Upper lobe of left lung (tissue), 6 donors: ENCODE measurements around the gene ACY1. TPM values are rescaled to one million over a fixed set of nuclear protein-coding genes. Genes with fewer than 3 reads are reported as not detected.
"Not testable (repeated sequence)": the region's sequence is repeated elsewhere in the genome, so short reads cannot be mapped to it uniquely, and the experiment has no call there.

Source experiments
- ATAC-seq, 2 donors: fragments of 200-7000 bp; cut with Tn5 transposase; one replicate each; pipeline ENCODE4 v1.9.1; 2022; ENCODE audit warnings: mild to moderate bottlenecking in 2 of 2, moderate library complexity in 2 of 2; ENCODE audit not compliant: low FRiP score in 2 of 2
- DNase-seq, 2 donors: peaks; one replicate each; pipeline ENCODE4 v3.0.0-alpha.2; 2019 to 2020
- H3K27ac ChIP-seq, 4 donors: fragments of 200-600 bp; sonication (generic); one replicate each; pipeline ENCODE4 v1.5.1; 2016 to 2019
- H3K27me3 ChIP-seq, 4 donors: fragments of 200-600 bp; sonication (generic); one replicate each; pipeline ENCODE4 v1.5.1; 2017 to 2019
- H3K36me3 ChIP-seq, 4 donors: fragments of 200-600 bp; sonication (generic); one replicate each; pipeline ENCODE4 v1.5.1; 2016 to 2019
- H3K4me1 ChIP-seq, 4 donors: fragments of 200-600 bp; sonication (generic); one replicate each; pipeline ENCODE4 v1.5.1; 2018 to 2019
- H3K4me3 ChIP-seq, 4 donors: fragments of 200-600 bp; sonication (generic); one replicate each; pipeline ENCODE4 v1.5.1; 2017 to 2019; ENCODE audit warnings: mild to moderate bottlenecking in 2 of 4, moderate library complexity in 1 of 4
- H3K9me3 ChIP-seq, 4 donors: fragments of 200-600 bp; sonication (generic); one replicate each; pipeline ENCODE4 v1.5.1; 2018 to 2019
- EP300 ChIP-seq, 4 donors: sonication (generic); formaldehyde crosslinking; IDR thresholded peaks; one replicate each; pipeline ENCODE4 v1.5.1; 2017; ENCODE audit warnings: antibody characterized with exemption in 4 of 4, control low read depth in 2 of 4
- POLR2A ChIP-seq, 4 donors: fragments of 450-650 bp; IDR thresholded peaks; one replicate each; pipeline ENCODE4 v1.5.1; 2016 to 2017; ENCODE audit warnings: antibody characterized with exemption in 4 of 4, mild to moderate bottlenecking in 2 of 4
- POLR2AphosphoS5 ChIP-seq, 2 donors: sonication (generic); formaldehyde crosslinking; IDR thresholded peaks; one replicate each; pipeline ENCODE4 v1.5.1; 2017; ENCODE audit warnings: antibody characterized with exemption in 2 of 2
- WGBS, 2 donors: methylation state at CpG; one replicate each; pipeline ENCODE4 v1.1.5; 2017 to 2018; 5-methylcytosine and 5-hydroxymethylcytosine counted together
- total RNA-seq, 6 donors: library from RNA; depleted of rRNA in 4 of 6; stranded (reverse); fragments of >200 nt in 4 of 6; gene quantifications; one replicate each; pipeline versions ENCODE4 v1.1.0 to v1.2.1, GENCODE V29; 2016 to 2021
- TF ChIP-seq, protein P1 (sequence below), 6 experiments: fragments of 450-650 bp in 4 of 6; fragments of 200-600 bp in 2 of 6; sonication (generic) in 2 of 6; IDR thresholded peaks; one replicate each; pipeline ENCODE4 v1.5.1; 2016 to 2019; ENCODE audit warnings: antibody characterized with exemption in 6 of 6
- donor health status: DM: no; HTN: no; CAD: no; lungs with moderate emphysema.
- donor health status: DM: no; HTN: yes; CAD: no; lungs with severe emphysema.

ACY1 gene
- total RNA-seq, 6 donors from 2014 or later: 17.4 to 65.0 (median 35.9) TPM

DNA sequence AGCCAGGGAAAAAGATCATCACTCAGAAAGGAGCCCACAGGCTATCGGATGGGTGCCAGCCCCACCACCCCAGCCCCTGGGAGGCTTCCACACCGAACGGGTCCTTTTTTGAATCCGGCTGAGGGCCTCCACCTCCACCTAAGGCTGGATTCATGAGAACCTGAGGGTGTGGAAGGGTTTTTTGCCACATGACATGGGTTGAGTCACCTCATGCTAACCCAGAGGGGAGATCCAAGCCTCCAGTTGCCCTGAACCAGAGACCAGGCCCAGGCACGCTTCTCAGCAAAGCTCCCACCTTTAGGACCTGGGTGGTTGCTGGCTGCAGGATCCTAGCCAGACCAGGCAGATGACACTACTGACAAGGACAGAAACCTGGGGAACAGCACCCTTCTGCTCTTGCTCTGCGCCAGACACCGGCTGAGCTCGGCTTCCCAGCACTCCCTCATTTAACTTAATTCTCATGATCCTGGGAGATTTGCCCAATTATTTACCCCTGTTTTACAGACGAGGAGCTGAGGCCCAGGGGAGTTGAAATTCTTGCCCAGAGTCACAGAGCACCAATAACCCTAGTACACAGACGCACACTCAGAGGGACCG, 47.5 kb downstream of the ACY1 start:
- no peak for TF ChIP-seq EP300 (IDR thresholded peaks at IDR 0.05)
- TF ChIP-seq POLR2AphosphoS5 (IDR thresholded peaks at IDR 0.05): no peak
- TF ChIP-seq, protein P1, sequence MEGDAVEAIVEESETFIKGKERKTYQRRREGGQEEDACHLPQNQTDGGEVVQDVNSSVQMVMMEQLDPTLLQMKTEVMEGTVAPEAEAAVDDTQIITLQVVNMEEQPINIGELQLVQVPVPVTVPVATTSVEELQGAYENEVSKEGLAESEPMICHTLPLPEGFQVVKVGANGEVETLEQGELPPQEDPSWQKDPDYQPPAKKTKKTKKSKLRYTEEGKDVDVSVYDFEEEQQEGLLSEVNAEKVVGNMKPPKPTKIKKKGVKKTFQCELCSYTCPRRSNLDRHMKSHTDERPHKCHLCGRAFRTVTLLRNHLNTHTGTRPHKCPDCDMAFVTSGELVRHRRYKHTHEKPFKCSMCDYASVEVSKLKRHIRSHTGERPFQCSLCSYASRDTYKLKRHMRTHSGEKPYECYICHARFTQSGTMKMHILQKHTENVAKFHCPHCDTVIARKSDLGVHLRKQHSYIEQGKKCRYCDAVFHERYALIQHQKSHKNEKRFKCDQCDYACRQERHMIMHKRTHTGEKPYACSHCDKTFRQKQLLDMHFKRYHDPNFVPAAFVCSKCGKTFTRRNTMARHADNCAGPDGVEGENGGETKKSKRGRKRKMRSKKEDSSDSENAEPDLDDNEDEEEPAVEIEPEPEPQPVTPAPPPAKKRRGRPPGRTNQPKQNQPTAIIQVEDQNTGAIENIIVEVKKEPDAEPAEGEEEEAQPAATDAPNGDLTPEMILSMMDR (IDR thresholded peaks at IDR 0.05): no peak
- TF ChIP-seq POLR2A (IDR thresholded peaks at IDR 0.05): no peak
- Histone ChIP-seq H3K4me3 (no peak overlapping the region), H3K36me3 (no peaks in the 10 kb centered on the region), H3K27me3 (no peaks in the 10 kb centered on the region), H3K4me1 (peaks cover 0 to 4% (median 2%) of the 10 kb centered on the region in 4 donors), H3K9me3 (no peaks in the 10 kb centered on the region), H3K27ac (no peak overlapping the region)
- ATAC-seq: no peak
- no peak for DNase-seq
- WGBS, 2 donors: 77 to 92% methylated on average over 6 to 11 of the region's 11 CpGs

DNA sequence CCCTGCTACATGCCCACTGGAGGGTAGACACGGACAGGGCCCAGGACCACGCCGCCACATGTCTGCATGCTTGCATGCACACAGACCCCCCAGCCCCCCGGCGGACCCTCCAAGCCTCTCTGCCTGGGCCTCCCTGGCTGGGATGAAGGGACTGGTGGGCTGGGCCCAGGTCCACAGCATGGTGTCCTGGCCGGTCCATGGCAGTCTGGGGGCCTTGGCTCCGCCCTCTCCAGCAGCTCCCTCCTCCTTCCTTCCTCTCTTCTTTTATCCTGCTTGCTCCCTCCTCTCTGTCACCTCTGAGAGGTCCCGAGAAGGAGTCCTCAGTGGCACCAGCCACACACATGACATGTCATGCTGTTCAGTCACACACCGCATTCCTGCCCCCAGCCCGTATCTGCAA, 48.6 kb downstream of the ACY1 start:
- ATAC-seq (no peak), DNase-seq (no peak)
- H3K4me1 ChIP-seq: no peaks in the 10 kb centered on the region
- no peak overlapping the region for H3K4me3 ChIP-seq
- no peak overlapping the region for H3K27ac ChIP-seq
- H3K9me3 ChIP-seq: no peaks in the 10 kb centered on the region
- no peaks in the 10 kb centered on the region for H3K27me3 ChIP-seq
- TF ChIP-seq, protein P1 (IDR thresholded peaks at IDR 0.05): no peak
- TF ChIP-seq POLR2AphosphoS5 (IDR thresholded peaks at IDR 0.05) (no peak), EP300 (IDR thresholded peaks at IDR 0.05) (no peak), POLR2A (IDR thresholded peaks at IDR 0.05) (no peak)
- WGBS, 2 donors: 89 to 91% methylated on average over 9 to 10 of the region's 10 CpGs
- H3K36me3 ChIP-seq: no peaks in the 10 kb centered on the region

DNA sequence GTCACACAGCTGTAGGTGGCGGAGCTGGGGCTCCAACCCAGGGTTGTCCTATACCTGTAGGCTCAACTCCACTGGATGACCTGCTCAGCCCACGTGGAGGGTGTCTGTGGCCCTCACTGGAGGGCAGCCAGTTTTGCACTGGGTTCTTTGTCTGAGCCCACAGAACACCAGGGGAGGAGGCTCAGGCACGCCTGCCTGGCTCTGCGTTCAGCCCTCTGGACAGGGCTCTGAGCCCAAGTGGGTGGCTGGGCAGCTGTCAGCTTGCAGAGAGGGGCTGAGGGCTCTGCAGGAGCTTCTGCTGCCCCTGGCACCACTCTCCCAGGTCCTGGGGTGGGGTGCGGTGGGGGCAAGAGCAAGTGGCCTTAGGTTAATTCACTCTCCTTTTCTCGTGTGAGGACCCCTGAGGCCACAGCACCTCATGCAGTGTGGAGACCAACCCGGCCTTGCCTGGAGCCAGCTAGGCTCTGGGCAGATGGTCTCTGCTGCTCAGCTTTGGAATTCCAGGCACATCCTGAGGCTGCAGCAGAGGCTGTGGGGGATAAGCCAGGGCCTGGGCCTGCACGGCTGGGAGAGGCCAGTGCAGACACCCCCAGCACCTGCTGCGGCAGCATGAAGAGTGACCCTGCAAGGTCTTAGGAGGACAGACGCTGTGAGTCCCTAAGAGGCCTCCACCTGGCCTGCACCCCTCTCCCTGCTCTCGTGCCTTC, 49.5 kb downstream of the ACY1 start:
- TF ChIP-seq, protein P1 (IDR thresholded peaks at IDR 0.05): no peak
- TF ChIP-seq EP300 (IDR thresholded peaks at IDR 0.05): no peak
- no peak for TF ChIP-seq POLR2A (IDR thresholded peaks at IDR 0.05)
- no peak for TF ChIP-seq POLR2AphosphoS5 (IDR thresholded peaks at IDR 0.05)
- Histone ChIP-seq H3K27ac (no peak overlapping the region), H3K36me3 (no peaks in the 10 kb centered on the region), H3K27me3 (no peaks in the 10 kb centered on the region), H3K9me3 (no peaks in the 10 kb centered on the region), H3K4me1 (no peaks in the 10 kb centered on the region), H3K4me3 (no peak overlapping the region)
- DNase-seq: no peak
- WGBS, 2 donors: 86% methylated on average over 9 of the region's 11 CpGs; no CpG with 5 or more reads in 1 of the 2 donors
- ATAC-seq: no peak

DNA sequence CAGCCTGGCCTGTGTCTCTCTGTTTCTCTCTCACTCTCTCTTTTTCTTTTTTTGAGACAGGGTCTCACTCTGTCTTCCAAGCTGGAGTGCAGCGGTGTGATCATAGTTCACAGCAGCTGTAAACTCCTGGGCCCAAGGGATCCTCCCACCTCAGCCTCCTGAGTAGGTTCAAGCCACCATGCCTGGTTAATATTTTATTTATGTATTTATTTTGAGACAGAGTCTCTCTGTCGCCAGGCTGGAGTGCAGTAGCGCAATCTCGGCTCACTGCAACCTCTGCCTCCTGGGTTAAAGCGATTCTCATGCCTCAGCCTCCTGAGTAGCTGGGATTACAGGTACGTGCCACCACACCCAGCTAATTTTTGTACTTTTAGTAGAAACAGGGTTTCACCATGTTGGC, 50.4 kb downstream of the ACY1 start:
- not testable (repeated sequence) for DNase-seq, H3K27ac ChIP-seq, H3K4me1 ChIP-seq, ATAC-seq, H3K9me3 ChIP-seq, H3K36me3 ChIP-seq, H3K4me3 ChIP-seq, H3K27me3 ChIP-seq
- WGBS, 2 donors: 81 to 94% methylated on average over 6 of the region's 6 CpGs

DNA sequence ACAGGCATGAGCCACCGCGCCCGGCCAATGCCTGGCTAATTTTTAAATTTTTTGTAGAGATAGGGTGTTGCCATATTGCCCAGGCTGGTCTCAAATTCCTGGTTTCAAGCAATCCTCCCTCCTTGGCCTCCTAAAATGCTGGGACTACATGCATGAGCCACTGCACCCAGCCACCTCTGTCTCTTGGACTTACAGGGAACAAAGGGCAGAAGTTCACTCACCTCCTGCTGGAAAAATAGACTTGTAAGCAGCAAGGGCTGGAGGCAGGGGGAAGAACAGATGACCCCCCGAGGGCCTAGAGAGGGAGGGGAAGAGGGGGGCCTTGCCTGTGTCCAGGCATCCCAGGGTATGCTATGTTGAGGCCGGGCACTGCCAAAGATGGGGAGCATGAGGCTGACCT, 50.9 kb downstream of the ACY1 start:
- DNase-seq: no peak
- Histone ChIP-seq H3K4me1 (peaks cover 0 to 5% (median 4%) of the 10 kb centered on the region in 4 donors), H3K4me3 (no peak overlapping the region), H3K27me3 (no peaks in the 10 kb centered on the region), H3K9me3 (no peaks in the 10 kb centered on the region), H3K36me3 (no peaks in the 10 kb centered on the region), H3K27ac (no peak overlapping the region)
- TF ChIP-seq EP300 (IDR thresholded peaks at IDR 0.05): no peak
- TF ChIP-seq, protein P1 (IDR thresholded peaks at IDR 0.05): no peak
- no peak for TF ChIP-seq POLR2AphosphoS5 (IDR thresholded peaks at IDR 0.05)
- TF ChIP-seq POLR2A (IDR thresholded peaks at IDR 0.05): no peak
- no peak for ATAC-seq
- WGBS, 2 donors: 70 to 82% methylated on average over 2 to 5 of the region's 5 CpGs
